Left hindlimb (tissue), 1 donor: Measurements from ENCODE around the gene DNM3.
A peak's percentile ranks its signal among the peaks of the same experiment; 100 is the strongest.
"Not testable (repeated sequence)": the region's sequence is repeated elsewhere in the genome, so short reads cannot be mapped to it uniquely, and the experiment has no call there.

Experiments used
- DNase-seq: peaks from one replicate; pipeline ENCODE4 v3.0.0-alpha.2; 2018

DNM3 gene

DNA sequence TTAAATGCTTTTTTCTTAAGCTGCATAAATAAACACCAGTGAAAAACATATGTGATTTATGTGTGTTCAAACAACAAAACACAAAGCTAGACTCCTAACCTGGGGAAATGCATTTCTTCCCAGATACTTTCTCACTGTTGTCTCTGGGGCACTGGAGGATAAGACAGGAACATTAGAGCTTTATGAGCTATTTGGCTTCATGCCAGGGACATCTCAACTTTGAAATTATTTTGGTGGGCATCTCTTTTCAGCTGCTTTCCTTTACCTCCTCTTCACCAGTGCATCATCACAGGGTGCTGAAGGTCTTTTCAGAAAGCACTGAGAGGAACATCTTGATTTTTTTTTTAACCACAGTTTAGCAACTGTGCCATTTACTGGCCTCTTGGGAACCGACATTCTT, 212.9 kb downstream of the DNM3 start:
- no peak for DNase-seq

DNA sequence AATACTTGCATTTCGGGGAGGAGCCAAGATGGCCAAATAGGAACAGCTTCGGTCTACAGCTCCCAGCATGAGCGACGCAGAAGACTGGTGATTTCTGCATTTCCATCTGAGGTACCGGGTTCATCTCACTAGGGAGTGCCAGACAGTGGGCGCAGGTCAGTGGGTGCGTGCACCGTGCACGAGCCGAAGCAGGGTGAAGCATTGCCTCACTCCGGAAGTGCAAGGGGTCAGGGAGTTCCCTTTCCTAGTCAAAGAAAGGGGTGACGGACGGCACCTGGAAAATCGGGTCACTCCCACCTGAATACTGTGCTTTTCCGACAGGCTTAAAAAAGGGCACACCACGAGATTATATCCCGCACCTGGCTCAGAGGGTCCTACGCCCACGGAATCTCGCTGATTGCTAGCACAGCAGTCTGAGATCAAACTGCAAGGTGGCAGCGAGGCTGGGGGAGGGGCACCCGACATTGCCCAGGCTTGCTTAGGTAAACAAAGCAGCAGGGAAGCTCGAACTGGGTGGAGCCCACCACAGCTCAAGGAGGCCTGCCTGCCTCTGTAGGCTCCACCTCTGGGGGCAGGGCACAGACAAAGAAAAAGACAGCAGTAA, 214.6 kb downstream of the DNM3 start:
- DNase-seq = not testable (repeated sequence)

DNA sequence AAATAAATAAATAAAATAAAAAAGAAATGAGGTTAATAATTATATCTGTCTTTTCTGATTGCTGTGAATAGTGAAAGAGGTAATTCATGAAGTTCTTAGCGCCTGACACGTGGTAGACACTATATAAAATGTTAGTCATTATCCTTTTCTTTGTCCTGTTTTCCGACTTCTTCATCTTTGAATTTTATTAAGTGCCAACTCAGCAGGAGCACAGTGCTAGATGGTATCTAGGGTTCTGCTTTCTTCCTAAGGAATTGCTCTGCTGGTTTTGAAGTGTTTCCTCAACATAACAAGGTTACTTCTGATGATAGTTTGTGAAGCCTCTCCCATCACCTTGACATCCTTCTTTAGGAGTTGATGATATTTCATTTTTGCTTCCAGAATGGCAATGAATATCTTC, 227.0 kb downstream of the DNM3 start:
- no peak for DNase-seq

DNA sequence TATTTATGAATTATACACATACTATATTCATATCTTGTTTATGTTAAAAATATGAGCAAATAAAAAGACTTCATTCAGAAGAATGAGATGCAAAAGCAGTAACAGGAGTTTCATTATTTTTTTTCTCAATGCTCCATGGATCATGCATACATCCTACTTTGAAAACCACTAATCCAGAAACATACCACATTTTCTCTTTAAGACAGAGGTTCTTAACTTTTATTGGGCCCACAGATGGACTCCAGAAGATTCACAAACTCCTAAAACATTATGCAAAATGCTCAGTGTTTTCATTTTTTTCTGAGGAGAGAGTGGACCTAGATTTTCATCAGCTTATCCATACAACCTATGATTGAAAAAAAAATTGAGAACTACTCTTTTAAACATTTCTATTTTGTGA, 227.8 kb downstream of the DNM3 start:
- DNase-seq = no peak

DNA sequence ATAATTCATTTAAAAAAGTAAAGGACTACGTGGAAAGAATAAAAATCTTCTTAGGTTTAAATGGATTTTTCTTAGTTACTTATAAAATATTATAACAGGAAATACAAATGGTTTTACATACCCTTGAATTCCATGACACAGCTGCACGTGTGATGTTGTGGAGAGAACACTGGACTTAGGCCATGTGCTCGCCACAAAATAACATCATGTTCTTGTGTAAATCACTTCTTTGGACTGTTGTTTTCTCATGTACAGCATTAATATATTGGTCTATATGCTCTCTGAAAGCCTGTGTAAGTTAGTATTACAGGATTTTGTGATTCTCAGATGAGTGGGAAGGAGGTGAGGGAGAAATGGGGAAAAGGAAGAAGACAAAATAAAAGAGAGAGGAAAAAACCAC, 228.2 kb downstream of the DNM3 start:
- DNase-seq = peak; percentile 63

DNA sequence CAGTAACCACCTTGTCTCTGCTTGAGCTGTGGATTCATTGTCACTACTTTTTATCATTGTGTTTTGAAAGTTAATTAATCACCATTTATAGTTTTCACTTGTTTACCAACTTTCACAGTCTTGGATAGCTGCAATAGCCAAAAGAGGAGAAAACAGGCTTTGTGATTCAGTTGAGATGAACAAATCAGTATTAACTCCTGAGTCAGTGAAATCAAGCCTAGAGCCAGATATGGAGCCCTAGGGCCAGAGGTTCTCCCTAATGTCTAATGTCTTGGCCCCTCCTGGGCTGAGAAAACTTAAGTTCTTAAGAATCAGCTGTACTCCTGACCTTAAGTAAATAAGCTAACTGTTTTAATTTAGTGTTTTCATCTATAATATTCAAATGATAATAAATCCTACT, 228.8 kb downstream of the DNM3 start:
- DNase-seq = no peak

DNA sequence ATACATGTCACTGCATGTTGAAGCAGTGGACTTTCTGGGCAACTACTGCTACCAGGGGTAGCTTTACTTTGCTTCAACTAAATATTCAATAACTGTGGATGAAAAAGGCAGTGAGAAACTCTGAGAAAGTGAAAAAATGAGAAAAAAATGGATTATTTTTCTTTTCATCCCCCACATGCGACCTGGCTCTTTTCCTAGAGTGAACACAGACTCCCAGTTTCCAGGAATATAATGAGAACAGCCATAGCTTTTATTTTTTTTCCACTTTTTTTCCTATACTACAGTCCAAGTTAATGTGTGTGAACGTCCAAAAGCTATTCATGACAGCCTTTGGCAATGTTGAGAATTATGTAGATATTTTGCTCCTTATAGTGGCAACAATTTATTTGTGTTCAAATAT, 230.4 kb downstream of the DNM3 start:
- peak; percentile 56 for DNase-seq

DNA sequence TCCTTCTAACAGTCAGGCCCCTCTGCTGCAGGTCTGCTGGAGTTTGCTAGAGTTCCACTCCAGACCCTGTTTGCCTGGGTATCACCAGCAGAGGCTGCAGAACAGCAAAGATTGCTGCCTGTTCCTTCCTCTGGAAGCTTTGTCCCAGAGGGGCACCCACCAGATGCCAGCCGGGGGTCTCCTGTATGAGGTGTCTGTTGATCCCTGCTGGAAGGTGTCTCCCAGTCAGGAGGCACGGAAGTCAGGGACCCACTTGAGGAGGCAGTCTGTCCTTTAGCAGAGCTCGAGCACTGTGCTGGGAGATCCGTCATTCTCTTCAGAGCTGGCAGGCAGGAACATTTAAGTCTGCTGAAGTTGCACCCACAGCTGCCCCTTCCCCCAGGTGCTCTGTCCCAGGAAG, 238.6 kb downstream of the DNM3 start:
- DNase-seq = not testable (repeated sequence)

DNA sequence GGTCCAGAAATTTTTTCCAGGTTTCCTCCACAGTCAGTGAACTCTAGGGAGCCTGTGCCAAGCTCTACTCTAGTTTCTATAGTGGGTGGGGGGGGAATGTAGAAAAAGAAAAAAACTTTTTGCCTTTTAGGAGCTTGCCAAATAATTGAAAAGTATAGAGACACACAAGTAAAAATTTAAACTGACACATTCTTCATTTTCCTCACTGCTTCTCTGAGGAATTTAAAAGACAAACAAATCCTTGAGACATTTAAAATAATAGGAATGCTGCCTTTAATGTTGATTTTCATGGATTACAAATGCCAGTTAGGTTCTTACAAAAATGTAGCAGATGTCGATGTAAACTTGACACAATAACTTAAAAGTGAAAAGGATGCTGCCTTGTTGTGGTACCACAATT, 241.9 kb downstream of the DNM3 start:
- no peak for DNase-seq

DNA sequence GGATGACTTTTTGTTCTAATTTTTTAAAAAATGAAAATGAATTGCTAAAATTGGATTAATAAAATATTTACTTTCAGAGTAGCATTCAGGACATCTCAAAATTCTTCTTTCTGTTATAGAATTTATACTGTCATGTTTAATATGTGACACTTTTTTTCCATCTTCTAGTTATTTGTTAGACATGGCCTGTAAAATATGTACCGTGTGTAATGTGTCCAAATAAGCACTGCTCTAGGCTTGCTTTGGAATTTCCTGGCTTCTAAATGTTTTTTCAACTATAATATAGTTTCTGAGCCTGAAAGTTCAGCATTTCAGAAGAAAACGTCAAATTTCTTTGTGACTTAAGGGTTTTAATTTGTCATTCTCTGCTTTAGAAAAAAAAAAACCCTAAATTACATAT, 243.6 kb downstream of the DNM3 start:
- no peak for DNase-seq

DNA sequence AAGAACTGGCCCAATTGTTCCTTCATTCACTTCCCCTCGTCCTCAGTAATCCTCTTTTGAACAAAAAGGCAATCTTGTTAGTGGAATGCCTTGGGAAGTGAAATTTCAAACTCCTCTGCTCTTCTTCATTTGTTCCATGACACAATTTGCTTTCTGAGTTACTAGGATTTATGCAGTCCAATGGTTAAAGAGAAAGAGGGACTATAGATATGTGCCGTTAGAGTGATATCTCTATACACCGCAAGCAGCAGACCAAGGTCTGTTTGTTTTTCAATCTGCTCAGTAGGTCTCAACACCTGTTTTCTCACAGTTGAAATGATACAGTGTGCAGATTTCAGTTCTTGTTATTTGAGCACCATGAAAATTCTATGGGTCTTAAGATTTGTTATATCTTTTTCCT, 244.0 kb downstream of the DNM3 start:
- no peak for DNase-seq

DNA sequence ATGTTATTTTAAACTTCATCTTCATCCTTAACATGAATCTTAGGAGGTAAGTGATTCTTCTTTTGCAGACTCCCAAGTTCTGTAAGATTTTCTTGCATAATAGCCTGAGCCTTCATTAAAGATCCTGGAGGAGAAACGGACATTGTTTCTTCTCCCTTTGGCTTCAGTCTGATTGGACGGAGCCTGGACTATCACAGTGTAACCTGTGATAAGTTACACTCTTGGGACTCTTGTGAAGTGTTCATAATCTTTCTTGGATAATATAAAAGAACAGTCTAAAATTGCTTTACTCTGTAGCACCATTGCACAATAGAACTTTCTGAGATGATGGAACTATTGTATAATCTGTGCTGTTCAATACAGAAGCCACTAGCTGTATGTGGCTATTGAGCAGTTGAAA, 244.8 kb downstream of the DNM3 start:
- DNase-seq = no peak

DNA sequence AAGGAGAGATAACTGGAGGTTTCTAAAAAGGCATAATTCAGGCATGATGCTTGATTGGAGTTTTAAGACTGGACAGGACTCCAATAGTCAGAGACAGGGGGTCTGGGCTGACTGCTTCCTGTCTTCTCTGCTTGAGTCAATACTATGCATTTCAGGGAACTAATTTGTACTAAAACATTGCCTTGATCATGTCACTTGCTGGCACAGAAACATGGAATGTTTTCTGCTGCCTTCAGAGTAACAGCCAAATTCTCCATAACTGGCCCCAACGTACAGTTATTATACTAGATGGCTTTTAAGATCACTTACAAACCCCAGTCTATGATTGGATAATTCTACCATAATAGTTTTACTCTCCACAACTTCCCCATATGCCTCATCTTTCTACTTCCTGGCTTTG, 247.0 kb downstream of the DNM3 start:
- no peak for DNase-seq

DNA sequence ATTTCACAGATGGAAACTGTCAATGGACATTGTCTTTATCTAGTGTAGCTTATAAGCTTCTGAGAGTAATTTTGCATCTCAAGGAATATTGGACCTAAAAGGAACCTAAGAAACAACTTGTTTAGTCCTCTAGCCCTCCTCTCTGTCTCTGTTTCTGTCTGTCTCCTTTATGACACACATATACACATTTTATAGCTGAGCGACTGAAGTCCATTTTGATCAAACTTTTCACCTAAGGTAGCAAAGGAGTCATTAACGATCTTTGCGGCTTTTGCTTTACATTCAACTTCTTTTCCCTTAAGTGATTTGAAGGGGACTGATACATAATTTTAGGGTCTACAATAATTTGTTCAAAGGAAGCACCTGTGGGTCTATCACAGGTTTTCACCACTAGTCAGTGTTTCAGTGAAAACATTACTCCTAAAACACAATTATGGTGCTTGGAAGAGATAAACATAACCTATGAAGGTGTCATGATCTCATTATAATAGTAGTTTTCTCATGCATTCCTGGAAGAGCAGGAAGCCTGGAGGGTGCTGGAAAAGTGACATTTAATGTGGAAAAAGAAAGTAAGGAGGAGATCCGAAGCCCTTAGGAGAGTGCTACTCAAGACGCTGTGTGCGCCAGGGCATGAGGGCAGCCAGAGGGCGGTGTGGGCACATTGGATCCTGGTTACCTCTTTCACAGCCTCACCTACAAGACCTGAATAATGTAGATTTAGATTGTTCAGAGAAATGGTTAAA, 248.6 kb downstream of the DNM3 start:
- DNase-seq = peak; percentile 46

DNA sequence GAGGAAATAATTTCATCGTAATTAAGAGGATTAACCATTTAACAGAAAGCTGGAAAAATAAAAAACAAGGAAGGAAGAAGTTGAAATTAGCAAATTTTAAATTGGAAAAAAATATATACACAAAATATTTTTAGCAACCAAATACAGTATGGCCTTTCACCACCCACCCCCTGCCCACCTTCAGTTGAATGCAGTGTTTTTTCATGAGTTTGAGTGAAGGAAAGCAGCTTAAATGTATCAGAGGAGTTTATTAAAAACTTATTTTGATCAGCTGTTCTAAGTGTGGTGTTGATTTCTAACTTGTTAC, 249.2 kb downstream of the DNM3 start:
- DNase-seq = no peak

DNA sequence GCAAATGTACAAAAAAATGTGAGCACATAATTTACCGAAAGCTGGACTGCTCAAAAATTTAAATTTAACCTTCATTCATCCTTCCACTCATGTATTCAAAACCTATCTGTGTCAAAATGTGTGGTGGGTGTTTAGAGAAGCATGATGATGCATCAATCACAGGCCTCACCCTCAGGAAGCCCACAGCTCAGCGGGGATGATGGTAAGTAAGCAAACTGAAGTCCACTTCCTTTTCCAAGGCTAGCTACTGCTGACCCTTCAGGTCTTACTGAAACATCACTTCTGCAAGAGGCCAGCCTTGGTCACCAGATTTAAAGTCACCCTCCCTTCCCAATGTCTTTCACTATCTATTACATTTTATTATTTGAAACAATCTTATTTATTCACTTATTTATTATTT, 254.5 kb downstream of the DNM3 start:
- DNase-seq = no peak

DNA sequence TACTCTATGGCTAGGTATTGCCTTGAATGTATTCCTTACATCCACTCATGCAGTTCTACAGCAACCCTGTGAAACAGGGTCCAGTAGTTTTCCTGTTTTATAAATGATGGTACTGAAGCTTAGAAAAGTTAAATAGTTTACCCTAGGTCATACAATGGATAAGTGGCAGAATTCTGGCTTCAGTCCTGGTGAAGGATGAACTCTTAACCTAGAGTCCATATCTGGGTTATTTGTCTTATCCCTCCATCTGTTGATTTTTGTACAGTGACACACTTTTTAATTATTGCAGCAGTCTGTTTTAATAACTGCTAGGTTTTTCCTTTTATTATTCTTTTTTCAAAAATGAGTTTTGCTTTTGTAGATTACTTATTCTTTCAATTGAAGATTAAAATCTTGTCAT, 263.9 kb downstream of the DNM3 start:
- DNase-seq = no peak

DNA sequence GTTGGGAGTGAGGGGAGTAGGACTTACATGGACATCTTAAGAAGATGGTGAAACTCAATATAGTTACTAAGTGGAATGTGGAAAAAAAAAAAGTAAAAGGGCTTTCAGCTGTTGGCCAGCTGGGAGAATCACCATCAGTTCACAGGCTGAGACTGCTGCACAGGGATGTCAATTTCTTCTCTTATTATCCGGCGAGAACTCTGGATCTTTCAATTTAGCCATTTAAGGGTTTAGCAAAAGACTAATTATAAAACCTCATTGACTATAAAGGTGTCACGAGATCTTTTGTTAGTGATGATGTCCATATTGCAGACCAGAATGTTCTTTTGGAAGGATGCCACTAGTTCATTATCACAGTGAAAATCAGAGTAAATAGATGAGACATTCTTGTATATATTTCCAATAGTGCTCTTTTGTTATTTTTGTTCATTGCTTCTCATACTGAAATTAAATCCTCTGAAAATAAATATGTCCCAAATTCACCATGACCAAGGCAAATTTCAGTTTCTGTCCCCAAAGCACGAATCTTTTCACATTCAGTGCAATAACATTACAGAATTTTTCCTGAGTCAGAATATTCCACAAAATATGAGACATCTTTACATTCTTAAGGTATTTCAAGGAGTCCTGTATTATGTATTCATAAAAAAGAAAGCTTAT, 266.1 kb downstream of the DNM3 start:
- no peak for DNase-seq

DNA sequence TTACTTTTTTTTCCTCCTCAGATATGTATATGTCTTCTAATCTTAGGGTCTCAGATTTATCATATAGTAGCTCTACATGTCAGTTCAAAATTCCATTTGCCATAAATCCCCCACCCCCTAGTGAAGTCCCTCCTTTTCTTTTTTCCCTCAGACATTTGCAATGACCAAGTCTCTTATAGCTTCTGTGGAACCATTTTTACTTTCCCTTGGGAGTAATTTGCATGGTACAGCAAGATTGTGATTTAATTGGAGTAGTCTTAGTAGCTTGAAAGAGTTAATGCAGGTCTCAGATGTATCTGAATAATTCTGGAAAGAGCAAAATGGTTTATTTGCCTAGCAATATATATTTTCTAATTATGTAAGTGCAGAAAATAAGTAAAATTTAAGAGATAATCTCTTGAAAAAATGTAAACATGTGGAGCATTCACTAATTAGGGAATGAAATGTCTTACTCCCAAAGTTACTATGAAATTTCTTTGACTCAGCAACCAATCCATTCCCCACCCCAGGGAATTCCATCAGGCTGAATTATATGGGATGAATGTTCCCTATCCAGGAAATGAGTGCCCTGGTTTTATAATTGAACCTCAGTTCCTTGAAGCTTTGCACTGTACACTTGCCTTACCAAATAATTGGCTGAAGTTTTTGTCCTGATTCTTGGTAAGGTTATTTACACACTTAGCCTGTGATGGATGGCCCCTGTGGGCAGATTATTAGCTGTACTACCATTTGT, 267.0 kb downstream of the DNM3 start:
- DNase-seq = no peak

DNA sequence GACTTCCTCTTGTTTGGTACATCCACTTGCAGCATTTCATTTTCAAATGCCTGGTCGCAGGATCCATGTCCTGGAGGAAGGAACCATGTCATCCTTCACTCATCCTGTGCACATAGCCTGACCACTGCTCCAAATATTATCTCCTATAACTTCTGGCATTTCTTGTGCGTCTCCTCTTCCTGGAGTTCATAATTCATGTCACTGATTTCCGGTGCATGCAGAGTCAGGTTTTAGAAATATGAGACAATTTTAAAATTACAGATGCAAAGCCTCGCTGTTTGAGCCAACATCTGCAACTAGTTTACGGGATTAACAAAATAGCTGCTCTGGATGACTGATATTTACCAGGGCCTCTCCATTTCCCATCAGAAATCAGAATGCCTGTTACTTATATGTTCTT, 268.1 kb downstream of the DNM3 start:
- DNase-seq = peak; percentile 45

DNA sequence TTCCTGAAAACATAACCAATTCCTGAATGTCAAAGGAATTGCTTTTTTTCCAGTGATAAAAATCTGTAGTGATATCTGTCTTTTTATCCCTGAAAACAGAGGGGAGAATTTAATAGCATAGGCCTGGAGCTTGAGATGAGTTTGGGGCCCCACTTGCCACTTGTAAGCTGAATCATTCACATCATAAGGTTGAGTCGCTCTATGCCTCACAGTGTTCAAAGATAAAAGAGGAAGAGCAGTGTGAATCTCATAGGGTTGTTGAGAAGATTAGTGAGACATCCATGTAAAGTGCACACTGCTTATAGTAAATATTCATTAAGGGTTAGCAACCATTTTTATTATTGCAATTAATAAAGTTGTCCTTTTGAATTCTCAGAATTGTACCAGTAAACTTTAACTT, 271.3 kb downstream of the DNM3 start:
- DNase-seq = no peak

DNA sequence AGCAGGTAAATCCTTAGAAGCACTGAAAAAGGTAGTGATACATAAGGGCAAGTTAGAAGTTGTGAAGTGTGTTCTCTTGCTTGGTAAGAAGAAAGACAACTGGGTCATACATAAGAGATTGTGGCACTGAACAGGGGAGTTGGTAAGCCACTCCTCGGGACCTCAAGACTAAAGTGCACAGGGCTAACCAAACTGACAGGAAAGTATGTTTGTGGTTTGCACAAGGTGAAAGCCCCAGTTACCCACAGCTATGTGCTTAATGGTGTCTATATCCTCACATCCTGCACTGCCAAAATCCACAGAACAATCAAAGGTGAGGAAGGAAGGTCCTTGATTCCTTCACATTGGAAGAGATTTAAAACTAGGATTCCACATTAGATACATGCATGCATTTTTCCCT, 276.5 kb downstream of the DNM3 start:
- DNase-seq = no peak

DNA sequence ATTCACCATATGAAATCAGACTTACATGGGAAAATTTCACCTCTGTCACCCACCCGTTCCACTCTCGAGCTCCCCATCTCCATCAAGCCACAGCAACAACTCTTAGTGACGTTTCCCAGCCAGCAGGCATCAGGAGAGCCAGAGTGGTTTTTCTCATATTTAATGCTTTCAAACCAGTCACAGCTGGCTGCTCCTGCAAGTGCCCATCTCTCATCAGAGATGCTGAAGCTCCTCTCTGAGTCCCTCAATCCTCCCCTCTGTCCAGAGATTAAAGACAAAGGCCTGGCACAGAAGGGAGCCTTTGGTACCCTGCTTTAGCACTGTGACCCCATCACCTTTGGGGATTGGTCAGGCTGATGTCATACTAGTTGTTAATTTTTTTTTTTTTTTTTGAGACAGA, 277.3 kb downstream of the DNM3 start:
- DNase-seq = no peak

DNA sequence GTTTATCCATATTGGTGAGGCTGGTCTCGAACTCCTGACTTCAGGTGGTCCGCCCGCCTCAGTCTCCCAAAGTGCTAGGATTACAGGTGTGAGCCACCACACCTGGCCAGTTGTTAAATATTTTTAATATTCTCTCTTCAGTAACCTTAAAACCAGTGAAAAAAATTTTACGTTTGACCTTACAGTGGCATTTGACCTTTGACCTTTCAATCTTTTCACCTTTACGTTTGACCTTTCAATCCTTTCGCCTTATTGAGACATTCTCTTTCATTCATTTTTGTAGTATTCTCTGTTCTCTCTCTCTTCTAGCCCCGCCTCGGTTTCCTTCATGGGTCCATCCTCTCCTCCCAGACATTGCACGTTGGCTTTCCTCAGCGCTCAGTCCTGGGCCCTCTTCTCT, 277.9 kb downstream of the DNM3 start:
- no peak for DNase-seq
